ENCODE data around the gene CHCHD4.
"Not testable (repeated sequence)": the region's sequence is repeated elsewhere in the genome, so short reads cannot be mapped to it uniquely, and the experiment has no call there.

CHCHD4 gene

GRCh38 chr3:14126887-14127505 lies 2.3 kb upstream of the CHCHD4 start:
- no CpG with 5 or more reads among the region's 5 CpGs for WGBS (ENCODE audit: insufficient coverage, insufficient read length)
- Histone ChIP-seq H3K27ac (ENCODE audit: low read length) (no peak overlapping the region), H3K27me3 (ENCODE audit: control insufficient read depth, insufficient read depth, low read length) (no peaks in the 10 kb centered on the region), H3K9me3 (ENCODE audit: control insufficient read depth, insufficient read depth, low read length) (no peaks in the 10 kb centered on the region), H3K4me3 (ENCODE audit: low read length) (no peak overlapping the region), H3K4me1 (ENCODE audit: control insufficient read depth, insufficient read depth, low read length) (peaks cover 2% of the 10 kb centered on the region), H3K36me3 (ENCODE audit: control insufficient read depth, insufficient read depth, low read length) (peaks cover 15% of the 10 kb centered on the region; the same call in 1 of the 2 replicates)
- no peak for DNase-seq (ENCODE audit: low read depth, low spot score)

DNA sequence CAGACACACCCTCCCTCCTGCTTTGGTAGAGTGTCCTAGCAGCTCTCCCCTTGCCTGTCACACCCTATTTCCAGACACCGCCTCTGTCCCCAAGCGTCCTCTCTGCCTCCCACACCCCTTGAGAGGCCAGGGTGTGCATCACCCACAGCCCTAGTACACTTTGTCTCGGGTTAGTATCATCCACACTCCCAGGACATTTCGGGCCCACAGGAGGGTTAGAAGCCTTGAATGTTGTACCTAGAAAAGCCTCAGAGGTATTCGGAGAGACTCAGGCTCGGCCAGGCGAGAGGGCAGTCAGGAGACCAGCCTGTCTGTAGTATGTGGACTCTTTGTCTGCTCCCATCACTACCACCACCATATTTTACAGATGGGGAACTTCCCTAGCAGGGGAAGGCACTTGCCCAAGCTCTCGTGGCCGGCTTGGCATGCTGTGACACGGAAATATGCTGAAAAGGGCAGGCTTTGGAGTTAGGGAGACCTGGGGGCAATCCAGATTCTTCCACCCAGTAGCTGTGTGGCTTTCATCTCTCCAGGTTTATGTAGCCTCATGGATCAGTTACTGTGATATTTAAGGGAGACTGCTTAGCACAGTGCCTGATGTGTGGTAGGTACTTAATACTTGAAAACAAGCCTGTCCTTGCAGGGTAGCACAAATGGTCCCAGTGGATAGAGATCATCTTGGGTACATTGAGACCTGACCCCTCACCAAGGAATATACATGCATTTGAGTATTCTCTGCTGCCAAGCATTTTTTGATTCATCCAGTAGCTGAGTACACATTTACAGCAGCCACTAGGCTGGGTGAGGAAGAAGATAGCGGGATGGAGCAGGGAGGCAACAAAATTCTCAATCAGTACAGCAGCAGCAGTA lies 1.6 kb upstream of the CHCHD4 start:
- no peak for DNase-seq (ENCODE audit: low read depth, low spot score)
- Histone ChIP-seq H3K27me3 (ENCODE audit: control insufficient read depth, insufficient read depth, low read length) (no peaks in the 10 kb centered on the region), H3K4me1 (ENCODE audit: control insufficient read depth, insufficient read depth, low read length) (peaks cover 2% of the 10 kb centered on the region), H3K27ac (ENCODE audit: low read length) (no peak overlapping the region), H3K4me3 (ENCODE audit: low read length) (no peak overlapping the region; the same call in 1 of the 2 replicates), H3K36me3 (ENCODE audit: control insufficient read depth, insufficient read depth, low read length) (peaks cover 12% of the 10 kb centered on the region; the same call in 1 of the 2 replicates), H3K9me3 (ENCODE audit: control insufficient read depth, insufficient read depth, low read length) (no peaks in the 10 kb centered on the region)
- no CpG with 5 or more reads among the region's 11 CpGs for WGBS (ENCODE audit: insufficient coverage, insufficient read length)

GRCh38 chr3:14125193-14126016 lies 735 bp upstream of the CHCHD4 start:
- no CpG with 5 or more reads among the region's 44 CpGs for WGBS (ENCODE audit: insufficient coverage, insufficient read length)
- Histone ChIP-seq H3K9me3 (ENCODE audit: control insufficient read depth, insufficient read depth, low read length) (no peaks in the 10 kb centered on the region), H3K4me1 (ENCODE audit: control insufficient read depth, insufficient read depth, low read length) (peaks cover 2% of the 10 kb centered on the region), H3K36me3 (ENCODE audit: control insufficient read depth, insufficient read depth, low read length) (peaks cover 3% of the 10 kb centered on the region; the same call in 1 of the 2 replicates), H3K27me3 (ENCODE audit: control insufficient read depth, insufficient read depth, low read length) (no peaks in the 10 kb centered on the region), H3K27ac (ENCODE audit: low read length) (no peak overlapping the region), H3K4me3 (ENCODE audit: low read length) (peak overlapping the region; percentile 83)
- no peak for DNase-seq (ENCODE audit: low read depth, low spot score)

DNA sequence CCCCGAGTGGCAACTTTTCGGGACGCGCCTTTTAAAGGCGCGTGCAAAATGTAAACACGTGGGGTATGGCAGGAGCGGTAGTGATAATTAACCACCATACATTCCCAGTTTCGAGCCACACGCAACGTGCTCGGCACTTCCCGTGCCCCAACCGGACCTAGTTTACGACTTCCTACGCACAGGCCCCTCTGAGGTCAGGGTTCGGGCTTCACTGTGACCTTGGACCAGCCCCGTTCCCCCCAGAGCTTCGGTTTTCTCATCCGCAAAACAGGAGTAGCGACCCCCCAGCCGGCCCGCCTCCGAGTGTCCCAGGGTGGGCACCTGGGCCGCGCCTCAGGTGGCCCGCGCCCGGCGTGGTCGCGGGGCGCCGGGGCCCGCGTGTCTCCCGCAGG lies 451 bp downstream of the CHCHD4 start:
- Histone ChIP-seq H3K4me3 (ENCODE audit: low read length) (peak overlapping the region; percentile 83), H3K4me1 (ENCODE audit: control insufficient read depth, insufficient read depth, low read length) (peaks cover 2% of the 10 kb centered on the region), H3K36me3 (ENCODE audit: control insufficient read depth, insufficient read depth, low read length) (no peaks in the 10 kb centered on the region), H3K9me3 (ENCODE audit: control insufficient read depth, insufficient read depth, low read length) (no peaks in the 10 kb centered on the region), H3K27ac (ENCODE audit: low read length) (no peak overlapping the region), H3K27me3 (ENCODE audit: control insufficient read depth, insufficient read depth, low read length) (no peaks in the 10 kb centered on the region)
- no CpG with 5 or more reads among the region's 37 CpGs for WGBS (ENCODE audit: insufficient coverage, insufficient read length)
- DNase-seq (ENCODE audit: low read depth, low spot score): no peak

GRCh38 chr3:14123308-14124222 lies 1.1 kb downstream of the CHCHD4 start:
- H3K4me3 ChIP-seq (ENCODE audit: low read length): peak overlapping the region; percentile 83; the same call in 1 of the 2 replicates
- H3K36me3 ChIP-seq (ENCODE audit: control insufficient read depth, insufficient read depth, low read length): no peaks in the 10 kb centered on the region
- no peaks in the 10 kb centered on the region for H3K9me3 ChIP-seq (ENCODE audit: control insufficient read depth, insufficient read depth, low read length)
- H3K27me3 ChIP-seq (ENCODE audit: control insufficient read depth, insufficient read depth, low read length): no peaks in the 10 kb centered on the region
- no peak for DNase-seq (ENCODE audit: low read depth, low spot score)
- no peak overlapping the region for H3K27ac ChIP-seq (ENCODE audit: low read length)
- peaks cover 2% of the 10 kb centered on the region for H3K4me1 ChIP-seq (ENCODE audit: control insufficient read depth, insufficient read depth, low read length)
- no CpG with 5 or more reads among the region's 15 CpGs for WGBS (ENCODE audit: insufficient coverage, insufficient read length)

DNA sequence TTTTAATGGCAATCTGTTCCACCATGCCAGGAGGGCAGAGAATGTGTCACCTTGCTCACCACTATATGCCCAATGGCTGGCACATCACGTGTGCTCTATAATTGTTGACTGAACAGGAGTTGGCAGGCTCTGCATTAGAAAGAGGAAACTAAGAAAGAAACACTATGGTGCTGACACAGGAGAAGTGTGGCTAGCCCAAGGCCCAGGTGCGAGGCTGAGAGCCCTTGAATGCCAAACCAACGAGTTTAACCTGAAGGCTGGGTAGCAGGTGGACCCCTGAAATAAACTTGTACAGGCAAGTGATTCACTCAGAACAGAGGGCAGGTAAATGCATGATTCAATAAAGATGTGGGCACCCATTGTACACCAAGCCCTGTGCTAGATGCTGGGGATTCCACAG lies 2.4 kb downstream of the CHCHD4 start:
- H3K4me1 ChIP-seq (ENCODE audit: control insufficient read depth, insufficient read depth, low read length): peaks cover 4% of the 10 kb centered on the region
- WGBS (ENCODE audit: insufficient coverage, insufficient read length): no CpG with 5 or more reads among the region's 3 CpGs
- no peak for DNase-seq (ENCODE audit: low read depth, low spot score)
- no peak overlapping the region for H3K27ac ChIP-seq (ENCODE audit: low read length)
- H3K9me3 ChIP-seq (ENCODE audit: control insufficient read depth, insufficient read depth, low read length): no peaks in the 10 kb centered on the region
- H3K4me3 ChIP-seq (ENCODE audit: low read length): no peak overlapping the region
- no peaks in the 10 kb centered on the region for H3K27me3 ChIP-seq (ENCODE audit: control insufficient read depth, insufficient read depth, low read length)
- H3K36me3 ChIP-seq (ENCODE audit: control insufficient read depth, insufficient read depth, low read length): no peaks in the 10 kb centered on the region

- peaks cover 4% of the 10 kb centered on the region for H3K4me1 ChIP-seq (ENCODE audit: control insufficient read depth, insufficient read depth, low read length)
- WGBS (ENCODE audit: insufficient coverage, insufficient read length): no CpG with 5 or more reads among the region's 5 CpGs
- no peaks in the 10 kb centered on the region for H3K36me3 ChIP-seq (ENCODE audit: control insufficient read depth, insufficient read depth, low read length)
- no peak overlapping the region for H3K27ac ChIP-seq (ENCODE audit: low read length)
- DNase-seq (ENCODE audit: low read depth, low spot score): no peak
- H3K9me3 ChIP-seq (ENCODE audit: control insufficient read depth, insufficient read depth, low read length): no peaks in the 10 kb centered on the region
- no peak overlapping the region for H3K4me3 ChIP-seq (ENCODE audit: low read length)
- no peaks in the 10 kb centered on the region for H3K27me3 ChIP-seq (ENCODE audit: control insufficient read depth, insufficient read depth, low read length)
These were observed 2.8 kb downstream of the CHCHD4 start for GRCh38 chr3:14121859-14122258.

DNA sequence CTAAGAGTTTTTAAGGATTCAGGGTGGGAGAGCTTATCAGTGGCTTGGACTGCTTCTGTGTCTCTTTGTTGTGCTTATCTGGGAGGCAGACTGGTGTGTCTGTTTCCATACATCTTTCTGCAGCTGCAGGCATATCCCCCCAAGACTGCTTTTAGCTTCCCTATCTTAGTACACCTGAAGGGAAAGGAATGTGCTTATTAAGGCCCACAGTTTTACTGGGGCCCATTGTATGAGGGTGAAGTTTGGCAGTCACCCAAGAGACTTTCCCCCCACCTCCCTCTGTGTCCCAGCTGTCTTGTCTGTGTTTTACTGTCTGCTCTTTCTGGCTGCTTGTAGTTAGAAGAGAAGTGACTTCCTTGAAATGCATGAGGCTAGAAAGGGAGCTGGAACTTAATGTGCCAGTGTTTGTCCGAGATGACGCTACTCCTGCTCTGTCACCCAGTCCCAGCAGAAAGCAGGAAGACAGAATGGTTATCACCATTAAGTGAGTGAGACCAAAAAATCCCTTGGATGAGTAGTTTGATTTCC lies 3.7 kb downstream of the CHCHD4 start:
- not testable (repeated sequence) for H3K36me3 ChIP-seq (ENCODE audit: control insufficient read depth, insufficient read depth, low read length); H3K4me3 ChIP-seq (ENCODE audit: low read length); H3K4me1 ChIP-seq (ENCODE audit: control insufficient read depth, insufficient read depth, low read length); DNase-seq (ENCODE audit: low read depth, low spot score); H3K27ac ChIP-seq (ENCODE audit: low read length); H3K9me3 ChIP-seq (ENCODE audit: control insufficient read depth, insufficient read depth, low read length); H3K27me3 ChIP-seq (ENCODE audit: control insufficient read depth, insufficient read depth, low read length)
- WGBS (ENCODE audit: insufficient coverage, insufficient read length): no CpG with 5 or more reads among the region's 2 CpGs

- H3K4me1 ChIP-seq (ENCODE audit: control insufficient read depth, insufficient read depth, low read length): peaks cover 1% of the 10 kb centered on the region; the same call in 1 of the 2 replicates
- WGBS (ENCODE audit: insufficient coverage, insufficient read length): no CpG with 5 or more reads among the region's 11 CpGs
These were observed 4.4 kb downstream of the CHCHD4 start for GRCh38 chr3:14120111-14120920.

More at GRCh38 chr3:14120111-14120920, 4.4 kb downstream of the CHCHD4 start:
- H3K27ac ChIP-seq (ENCODE audit: low read length): no peak overlapping the region
- no peak overlapping the region for H3K4me3 ChIP-seq (ENCODE audit: low read length)
- no peaks in the 10 kb centered on the region for H3K9me3 ChIP-seq (ENCODE audit: control insufficient read depth, insufficient read depth, low read length)
- no peaks in the 10 kb centered on the region; the same call in 1 of the 2 replicates for H3K36me3 ChIP-seq (ENCODE audit: control insufficient read depth, insufficient read depth, low read length)
- DNase-seq (ENCODE audit: low read depth, low spot score): no peak
- no peaks in the 10 kb centered on the region for H3K27me3 ChIP-seq (ENCODE audit: control insufficient read depth, insufficient read depth, low read length)
